HL-60/S4 treated with retinoic acid at 250 ng/mL for 4 days and 3 days (cell line): ENCODE results near the gene COA1.
"Not testable (repeated sequence)": the region's sequence is repeated elsewhere in the genome, so short reads cannot be mapped to it uniquely, and the experiment has no call there.

ENCODE experiments used
- in situ Hi-C: fragments of 300-500 bp; cut with MboI; formaldehyde crosslinking; loops from 2 replicates; pipeline ENCODE4 v1.7.0; 2022; ENCODE audit warnings: low sequenced_read_pairs

COA1 gene

GRCh38 chr7:43729214-43729923 lies at the start of gene COA1:
TSS of gene COA1 (minus strand) at chr7:43729523. CDS start at chr7:43648614, 80,909 bp downstream.
- in situ Hi-C loops = no loop called here

- in situ Hi-C loops = not testable (repeated sequence)
These were observed 49.1 kb upstream of the COA1 start for GRCh38 chr7:43778293-43779044.

GRCh38 chr7:43775255-43775654 lies 45.9 kb upstream of the COA1 start:
- in situ Hi-C loops = not testable (repeated sequence)

- in situ Hi-C loops = not testable (repeated sequence)
These were observed 43.9 kb upstream of the COA1 start for GRCh38 chr7:43773268-43773667.

GRCh38 chr7:43771573-43771972 lies 42.2 kb upstream of the COA1 start:
- in situ Hi-C loops = no loop called here

- in situ Hi-C loops = no loop called here
These were observed 41.8 kb upstream of the COA1 start for GRCh38 chr7:43771128-43771527.

- in situ Hi-C loops = no loop called here
These were observed 40.6 kb upstream of the COA1 start for GRCh38 chr7:43769791-43770465.

- in situ Hi-C loops = no loop called here
These were observed 40.0 kb upstream of the COA1 start for GRCh38 chr7:43769281-43769680.

- in situ Hi-C loops = no loop called here
These were observed 39.6 kb upstream of the COA1 start for GRCh38 chr7:43768887-43769272.

- in situ Hi-C loops = no loop called here
These were observed 39.0 kb upstream of the COA1 start for GRCh38 chr7:43768201-43768886.

GRCh38 chr7:43767311-43767710 lies 38.0 kb upstream of the COA1 start:
- in situ Hi-C loops = no loop called here

- in situ Hi-C loops = no loop called here
These were observed 37.2 kb upstream of the COA1 start for GRCh38 chr7:43766564-43766963.

GRCh38 chr7:43764807-43765491 lies 35.6 kb upstream of the COA1 start:
- in situ Hi-C loops = no loop called here

GRCh38 chr7:43764039-43764761 lies 34.9 kb upstream of the COA1 start:
- in situ Hi-C loops = no loop called here

- in situ Hi-C loops = no loop called here
These were observed 33.9 kb upstream of the COA1 start for GRCh38 chr7:43763183-43763582.

GRCh38 chr7:43761938-43762692 lies 32.8 kb upstream of the COA1 start:
- in situ Hi-C loops = no loop called here

- in situ Hi-C loops = no loop called here
These were observed 32.1 kb upstream of the COA1 start for GRCh38 chr7:43761382-43761781.

GRCh38 chr7:43760861-43761260 lies 31.5 kb upstream of the COA1 start:
- in situ Hi-C loops = no loop called here
